ENCODE data around the gene FCAR.
"Not testable (repeated sequence)": the region's sequence is repeated elsewhere in the genome, so short reads cannot be mapped to it uniquely, and the experiment has no call there.

DNA sequence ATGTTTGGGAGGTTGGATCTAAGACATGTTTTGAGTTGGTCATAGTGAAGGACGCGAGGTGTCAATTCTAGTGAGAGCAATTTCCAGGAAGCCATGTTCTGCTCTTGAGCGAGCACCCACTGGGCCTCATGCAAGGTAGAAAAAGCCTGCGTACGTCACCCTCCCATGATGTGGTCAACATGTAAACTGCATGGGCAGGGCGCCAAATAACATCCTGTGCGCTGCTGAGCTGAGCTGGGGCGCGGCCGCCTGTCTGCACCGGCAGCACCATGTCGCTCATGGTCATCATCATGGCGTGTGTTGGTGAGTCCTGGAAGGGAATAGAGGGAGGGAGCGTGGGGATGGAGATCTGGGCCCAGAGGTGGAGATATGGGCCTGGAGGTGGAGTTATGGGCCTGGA, 41.5 kb upstream of the FCAR start, which contains the start of gene KIR2DS4:
- not testable (repeated sequence) for TF ChIP-seq RAD21 (IDR thresholded peaks at IDR 0.05; ENCODE audit: low read length); CTCF (conservative IDR thresholded peaks at IDR 0.05; ENCODE audit: low read depth, low read length); BHLHE40 (IDR thresholded peaks at IDR 0.05; ENCODE audit: low read depth, low read length); NFE2L2 (IDR thresholded peaks at IDR 0.05; ENCODE audit: low read depth, low read length); SMC3 (IDR thresholded peaks at IDR 0.05; ENCODE audit: low read depth, low read length); POLR2A (IDR thresholded peaks at IDR 0.05; ENCODE audit: low read depth, low read length)
